GM23338 (cell line): ENCODE results near the gene GPRASP2.

Source experiments
- CREB1 ChIP-seq: fragments of 250-450 bp; sonication (Bioruptor Pico); IDR thresholded peaks from 2 replicates; pipeline ENCODE4 v1.5.0; 2020; ENCODE audit warnings: low read depth, mild to moderate bottlenecking, moderate library complexity
- CTCF ChIP-seq, 2 experiments: fragments of 200-600 bp in 1 of 2; sonication (generic) in 1 of 2; conservative IDR thresholded peaks; 2 replicates each; pipeline versions ENCODE4 v1.5.1 to v1.6.1; 2016 to 2017; ENCODE audit warnings: antibody characterized with exemption in 2 of 2, low read depth in 2 of 2, mild to moderate bottlenecking in 2 of 2, moderate library complexity in 1 of 2
- ETS1 ChIP-seq: IDR thresholded peaks from 2 replicates; pipeline ENCODE4 v1.6.1; 2016; ENCODE audit warnings: antibody characterized with exemption
- EZH2 ChIP-seq: fragments of 200-600 bp; sonication (generic); IDR thresholded peaks from one replicate; pipeline ENCODE4 v1.8.0; 2017; ENCODE audit warnings: antibody characterized with exemption, mild to moderate bottlenecking, low read depth; ENCODE audit not compliant: unreplicated experiment
- EZH2phosphoT487 ChIP-seq: fragments of 200-600 bp; sonication (generic); IDR thresholded peaks from one replicate; pipeline ENCODE4 v1.8.1; 2018; ENCODE audit warnings: antibody characterized with exemption; ENCODE audit not compliant: unreplicated experiment
- JUNB ChIP-seq: IDR thresholded peaks from one replicate; pipeline ENCODE4 v1.6.1; 2016; ENCODE audit warnings: antibody characterized with exemption; ENCODE audit not compliant: unreplicated experiment
- NANOG ChIP-seq: IDR thresholded peaks from 2 replicates; pipeline ENCODE4 v1.6.1; 2016; ENCODE audit warnings: antibody characterized with exemption, borderline replicate concordance
- POLR2AphosphoS5 ChIP-seq: IDR thresholded peaks from 2 replicates; pipeline ENCODE4 v1.6.1; 2016; ENCODE audit warnings: antibody characterized with exemption, low read depth
- REST ChIP-seq: IDR thresholded peaks from one replicate; pipeline ENCODE4 v1.6.1; 2018; ENCODE audit warnings: antibody characterized with exemption; ENCODE audit not compliant: unreplicated experiment
- STAT1 ChIP-seq: IDR thresholded peaks from one replicate; pipeline ENCODE4 v1.6.1; 2016; ENCODE audit warnings: antibody characterized with exemption; ENCODE audit not compliant: unreplicated experiment
- ZNF114 ChIP-seq: fragments of 250-450 bp; sonication (Bioruptor Pico); IDR thresholded peaks from 2 replicates; pipeline ENCODE4 v1.5.0; 2020; ENCODE audit warnings: mild to moderate bottlenecking, moderate library complexity
- ZNF331 ChIP-seq: fragments of 250-450 bp; sonication (Bioruptor Pico); IDR thresholded peaks from 2 replicates; pipeline ENCODE4 v1.5.0; 2020; ENCODE audit warnings: low read depth, mild to moderate bottlenecking, moderate library complexity
- ZNF462 ChIP-seq: fragments of 250-450 bp; sonication (Bioruptor Pico); IDR thresholded peaks from 2 replicates; pipeline ENCODE4 v1.5.0; 2020; ENCODE audit warnings: mild to moderate bottlenecking, moderate library complexity

GRCh38 chrX:102765809-102766208 lies 53.6 kb downstream of the GPRASP2 start:
- TF ChIP-seq CTCF (conservative IDR thresholded peaks at IDR 0.05; ENCODE audit: low read depth in 2 of 2) (no peak), STAT1 (no peak), ZNF462 (no peak), CREB1 (CRISPR knock-in tag) (no peak), REST (no peak), EZH2phosphoT487 (no peak), POLR2AphosphoS5 (no peak), EZH2 (no peak), JUNB (no peak), ZNF331 (CRISPR knock-in tag) (no peak), ZNF114 (no peak), NANOG (no peak), ETS1 (no peak)
